ENCODE data around the gene HOXA5.
A peak's percentile ranks its signal among the peaks of the same experiment; 100 is the strongest.

Gene HOXA5

GRCh38 chr7:27182285-27182841 is 38.9 kb upstream of the HOXA5 start:
- DNase-seq (ENCODE audit: low spot score) = no peak

- no peak for DNase-seq (ENCODE audit: low spot score)
These were observed 38.4 kb upstream of the HOXA5 start for GRCh38 chr7:27181795-27182275.

GRCh38 chr7:27180431-27181420 is 37.2 kb upstream of the HOXA5 start:
- DNase-seq (ENCODE audit: low spot score) = no peak

GRCh38 chr7:27179503-27180430 is 36.3 kb upstream of the HOXA5 start:
- DNase-seq (ENCODE audit: low spot score) = peak; percentile 60

GRCh38 chr7:27179030-27179429 is 35.5 kb upstream of the HOXA5 start:
- no peak for DNase-seq (ENCODE audit: low spot score)

- no peak for DNase-seq (ENCODE audit: low spot score)
These were observed 34.9 kb upstream of the HOXA5 start for GRCh38 chr7:27178366-27178765.

- DNase-seq (ENCODE audit: low spot score) = no peak
These were observed 34.4 kb upstream of the HOXA5 start for GRCh38 chr7:27177795-27178320.

- DNase-seq (ENCODE audit: low spot score) = no peak
These were observed 33.7 kb upstream of the HOXA5 start for GRCh38 chr7:27176962-27177794.

GRCh38 chr7:27176524-27176845 is 33.0 kb upstream of the HOXA5 start:
- DNase-seq (ENCODE audit: low spot score) = no peak

GRCh38 chr7:27175626-27176523 is 32.4 kb upstream of the HOXA5 start:
- no peak for DNase-seq (ENCODE audit: low spot score)

GRCh38 chr7:27174874-27175625 is 31.6 kb upstream of the HOXA5 start:
- DNase-seq (ENCODE audit: low spot score) = no peak

- no peak for DNase-seq (ENCODE audit: low spot score)
These were observed 30.7 kb upstream of the HOXA5 start, which contains the start of gene HOXA10 for GRCh38 chr7:27173956-27174873. Gene HOXA10, minus strand, starts transcription at chr7:27174320. Its CDS starts 14 bp downstream, at chr7:27174306.

GRCh38 chr7:27173511-27173955 is 30.1 kb upstream of the HOXA5 start:
- no peak for DNase-seq (ENCODE audit: low spot score)

- no peak for DNase-seq (ENCODE audit: low spot score)
These were observed 29.5 kb upstream of the HOXA5 start for GRCh38 chr7:27172823-27173510.

- DNase-seq (ENCODE audit: low spot score) = no peak
These were observed 28.9 kb upstream of the HOXA5 start for GRCh38 chr7:27172315-27172774.

- no peak for DNase-seq (ENCODE audit: low spot score)
These were observed 28.3 kb upstream of the HOXA5 start for GRCh38 chr7:27171637-27172314.

GRCh38 chr7:27171325-27171636 is 27.8 kb upstream of the HOXA5 start:
- no peak for DNase-seq (ENCODE audit: low spot score)

Measured in CD4-positive, alpha-beta T cell treated with Interleukin-15 for 4 hours (primary cell).